Dermis blood vessel endothelial cell (primary cell): ENCODE results near the gene CASKIN1. TPM values are rescaled to one million over a fixed set of nuclear protein-coding genes. Genes with fewer than 3 reads are reported as not detected.
"Not testable (repeated sequence)": the region's sequence is repeated elsewhere in the genome, so short reads cannot be mapped to it uniquely, and the experiment has no call there.

ENCODE experiments used
- DNase-seq: peaks from one replicate; pipeline ENCODE4 v3.0.0; 2010
- total RNA-seq: library from RNA; depleted of rRNA; stranded (reverse); fragments of >200 nt; gene quantifications from 2 replicates; pipeline ENCODE4 v1.2.3, GENCODE V29; 2014

CASKIN1 gene
- total RNA-seq, 1 donor from 2014 or later = 0.17 TPM

DNA sequence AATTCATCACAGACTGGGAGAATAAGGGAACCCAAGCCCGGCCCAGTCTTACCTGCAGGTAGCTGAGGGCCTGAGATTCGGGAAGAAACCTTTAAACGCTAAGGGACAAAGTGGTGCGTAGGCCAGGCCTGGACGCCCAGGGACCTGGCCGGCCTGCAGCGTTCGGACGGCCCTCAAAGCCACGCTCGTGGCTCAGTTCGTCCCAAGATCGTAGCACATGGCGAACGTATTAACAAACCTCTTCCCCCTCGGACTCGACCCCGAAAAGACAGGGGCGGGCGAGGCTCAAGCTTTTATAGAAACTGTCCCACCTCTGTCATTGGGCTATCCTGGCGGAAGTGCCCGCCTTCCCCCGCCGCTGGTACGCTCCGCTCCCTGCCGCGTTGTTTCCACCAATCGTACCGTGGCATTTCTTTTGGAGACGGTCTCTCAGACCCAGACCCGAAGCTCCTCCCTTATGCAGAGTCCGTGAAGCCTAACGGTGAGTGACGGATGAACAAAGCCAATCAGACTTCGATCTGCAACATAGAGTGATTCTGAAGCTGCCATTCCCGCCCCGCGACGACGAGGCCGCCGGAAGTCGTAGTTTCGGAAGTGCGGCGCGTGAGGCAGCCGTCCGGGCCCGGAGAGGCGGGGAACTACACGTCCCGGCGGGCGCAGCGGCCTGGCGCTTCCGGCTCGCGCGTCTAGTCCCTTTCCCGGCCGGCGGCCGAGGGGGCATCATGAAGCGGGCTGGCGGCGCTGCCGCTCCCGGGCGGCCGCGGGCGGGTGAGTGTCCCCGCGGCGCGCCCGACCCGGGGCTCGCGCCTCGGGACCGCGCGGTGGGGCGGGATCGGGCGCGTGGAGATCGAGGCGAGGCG is 41.1 kb downstream of the CASKIN1 start, which contains the start of gene TRAF7:
Gene TRAF7, plus strand, starts transcription at position 692 of the 860 bp plus-strand sequence. CDS start 8,139 bp downstream, outside the sequence.
- DNase-seq = peak; percentile 100

GRCh38 chr16:2154533-2155090 is 41.8 kb downstream of the CASKIN1 start:
- DNase-seq = peak; percentile 36

- DNase-seq = no peak
Measured at GRCh38 chr16:2152695-2153506, 43.5 kb downstream of the CASKIN1 start.

DNA sequence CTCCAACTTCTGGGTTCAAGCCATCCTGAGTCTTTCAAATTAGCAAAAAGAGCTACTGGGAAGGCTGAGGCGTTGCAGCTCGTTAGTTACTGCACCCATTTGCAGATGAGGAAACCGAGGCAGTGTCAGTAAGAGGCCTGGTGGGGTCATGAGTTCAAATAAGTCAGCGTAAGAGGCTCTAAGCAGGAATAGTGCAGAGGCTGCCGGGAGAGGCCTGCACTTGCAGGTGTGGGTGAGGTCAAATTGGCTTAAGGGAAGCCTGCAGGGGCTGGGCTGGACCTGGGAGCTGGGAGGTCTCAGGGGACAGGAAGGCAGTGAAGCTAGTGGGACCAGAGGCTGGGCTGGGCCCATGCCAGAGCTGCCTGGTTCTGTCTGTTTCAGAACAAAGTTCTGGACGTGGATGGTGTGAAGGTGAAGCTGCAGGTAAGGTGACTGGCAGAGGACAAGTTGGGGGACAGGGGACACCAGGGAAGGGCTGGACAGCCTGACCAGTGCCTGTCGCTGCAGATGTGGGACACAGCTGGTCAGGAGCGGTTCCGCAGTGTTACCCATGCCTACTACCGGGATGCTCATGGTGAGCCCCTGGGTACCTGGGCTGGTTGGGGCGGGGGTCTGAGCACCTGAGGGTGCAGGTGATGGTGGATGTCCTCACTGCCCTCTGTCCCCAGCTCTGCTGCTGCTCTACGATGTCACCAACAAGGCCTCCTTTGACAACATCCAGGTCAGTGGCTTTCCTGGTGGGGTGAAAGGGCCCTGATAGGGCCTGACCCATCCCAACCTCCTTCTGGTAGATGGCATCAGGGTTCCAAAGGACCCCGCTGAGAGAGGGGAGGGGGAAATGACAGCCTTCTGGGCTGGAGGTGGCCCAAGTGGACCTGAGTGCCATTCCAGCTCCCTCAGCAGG is 45.0 kb downstream of the CASKIN1 start:
- no peak for DNase-seq

- no peak for DNase-seq
Measured at GRCh38 chr16:2150418-2151187, 45.8 kb downstream of the CASKIN1 start.

DNA sequence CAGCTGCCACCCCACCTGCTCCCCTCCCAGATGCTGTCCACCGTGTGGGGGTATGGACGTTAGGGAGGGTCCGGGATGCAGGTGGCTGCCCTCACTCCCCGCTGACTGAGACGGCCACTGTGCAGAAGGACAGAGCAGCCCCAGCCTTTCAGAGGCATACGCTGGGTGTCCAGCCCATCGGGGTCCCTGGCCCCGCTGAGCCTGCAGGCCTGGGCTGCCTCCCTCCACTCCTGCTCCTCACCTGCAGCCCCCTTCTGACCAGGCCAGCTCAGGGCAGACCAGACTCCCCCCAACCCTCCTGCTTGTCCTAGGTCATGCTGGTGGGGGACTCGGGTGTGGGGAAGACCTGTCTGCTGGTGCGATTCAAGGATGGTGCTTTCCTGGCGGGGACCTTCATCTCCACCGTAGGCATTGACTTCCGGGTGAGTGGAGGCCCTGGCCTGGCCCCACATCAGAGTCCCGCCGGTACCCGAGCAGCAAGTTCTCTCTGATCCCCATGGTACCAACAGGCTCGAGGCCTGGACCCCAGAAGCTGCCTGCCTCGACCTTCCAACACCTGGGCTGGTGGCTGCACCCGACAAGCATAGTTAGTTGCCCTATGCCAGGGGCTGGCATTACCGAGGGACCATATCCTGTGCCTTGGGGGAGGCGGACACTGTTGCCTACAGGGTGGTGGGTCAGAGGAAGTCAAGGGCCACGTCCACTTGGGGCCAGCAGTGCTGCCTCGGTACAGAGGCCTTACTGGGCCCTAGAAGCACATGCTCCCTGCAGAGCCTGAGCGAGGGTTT is 46.6 kb downstream of the CASKIN1 start:
- no peak for DNase-seq

GRCh38 chr16:2148714-2149629 is 47.4 kb downstream of the CASKIN1 start:
- no peak for DNase-seq

GRCh38 chr16:2147981-2148671 is 48.3 kb downstream of the CASKIN1 start, which contains the start of gene RAB26:
RAB26 (plus strand) TSS chr16:2148625; CDS start chr16:2148784, 159 bp downstream.
- peak; percentile 67 for DNase-seq

GRCh38 chr16:2147378-2147777 is 49.0 kb downstream of the CASKIN1 start:
- DNase-seq = no peak

- DNase-seq = no peak
Measured at GRCh38 chr16:2145843-2146242, 50.6 kb downstream of the CASKIN1 start.

- no peak for DNase-seq
Measured at GRCh38 chr16:2143878-2144485, 52.4 kb downstream of the CASKIN1 start.

DNA sequence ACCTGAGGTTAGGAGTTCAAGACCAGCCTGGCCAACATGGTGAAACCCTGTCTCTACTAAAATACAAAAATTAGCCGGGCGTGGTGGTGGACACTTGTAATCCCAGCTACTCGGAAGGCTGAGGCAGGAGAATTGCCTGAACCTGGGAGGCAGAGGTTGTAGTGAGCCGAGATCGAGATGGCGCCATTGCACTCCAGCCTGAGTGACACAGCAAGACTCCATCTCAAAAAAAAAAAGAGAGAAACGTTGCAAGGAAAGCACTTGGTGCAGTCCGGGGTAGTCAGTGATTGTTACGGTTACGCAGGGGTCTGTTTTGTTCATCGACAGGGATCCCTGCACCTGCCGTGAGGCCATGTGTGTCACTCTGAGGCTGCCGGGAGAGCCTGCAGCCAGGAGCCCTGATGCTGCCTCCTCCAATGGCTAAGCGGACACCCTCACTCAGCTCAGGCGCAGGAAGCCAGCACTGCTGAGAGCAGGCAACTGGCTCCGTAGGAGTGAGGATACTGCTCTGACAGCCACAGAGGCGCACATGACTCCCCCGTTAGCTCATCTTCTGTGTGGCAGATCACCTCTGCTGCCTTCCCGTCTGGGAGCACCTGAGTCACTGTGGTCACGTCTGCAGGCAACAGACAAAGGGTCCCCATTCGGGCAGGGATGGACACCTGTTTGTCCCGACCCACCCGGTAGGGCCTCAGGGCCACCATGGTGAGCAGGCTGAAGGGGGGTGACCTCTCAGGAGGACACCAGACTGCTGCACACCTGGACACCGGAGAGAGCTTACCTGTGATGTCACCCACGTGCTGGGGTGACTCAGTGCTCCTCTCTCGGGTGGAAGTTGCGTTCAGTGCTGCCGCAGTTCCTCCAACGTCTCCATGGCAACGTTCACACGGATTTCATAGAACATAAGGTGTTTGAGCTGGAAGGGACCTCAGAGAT is 53.2 kb downstream of the CASKIN1 start:
- no peak for DNase-seq

DNA sequence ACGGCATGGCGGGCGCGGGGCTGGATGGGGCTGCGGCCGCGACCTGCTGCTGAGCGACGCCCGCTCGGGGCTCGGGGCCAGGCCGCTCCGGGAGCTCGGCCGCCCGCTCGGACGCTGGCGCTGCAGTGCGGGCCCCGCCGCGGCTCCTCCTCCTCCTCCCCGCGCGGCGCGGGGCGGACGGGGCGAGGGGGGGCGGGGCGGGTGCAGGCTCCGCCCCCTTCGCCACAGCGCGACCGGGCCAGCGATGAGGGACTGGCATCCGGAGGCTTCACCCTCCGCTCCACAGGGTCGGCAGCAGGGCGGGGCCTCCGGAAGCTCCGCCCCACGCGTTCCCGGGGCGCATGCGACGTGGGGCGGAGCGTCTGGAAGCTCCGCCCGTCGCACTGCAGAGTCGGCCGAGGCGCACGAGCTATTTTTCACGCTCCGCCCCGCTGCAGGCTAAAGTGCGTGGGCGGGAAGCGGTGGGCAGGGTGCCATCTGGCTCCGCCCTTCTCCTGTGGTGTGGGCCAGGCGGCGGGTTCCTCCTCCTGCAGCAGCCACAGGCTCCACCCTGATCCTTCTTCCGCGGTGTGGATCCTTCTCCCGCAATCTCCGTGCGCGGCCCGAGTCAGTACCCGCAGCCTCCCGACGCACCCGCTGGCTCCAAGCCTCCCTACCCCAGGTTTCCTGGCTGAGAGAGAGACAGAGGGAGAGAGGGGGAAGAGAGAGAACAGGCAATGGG is 60.5 kb downstream of the CASKIN1 start, which contains the start of gene PKD1:
Gene PKD1, minus strand, starts transcription at position 129 of the 721 bp plus-strand sequence. CDS start 209 bp downstream, outside the sequence.
- DNase-seq = peak; percentile 94

GRCh38 chr16:2135071-2135470 is 61.3 kb downstream of the CASKIN1 start:
- DNase-seq = not testable (repeated sequence)

- DNase-seq = not testable (repeated sequence)
Measured at GRCh38 chr16:2133797-2134196, 62.6 kb downstream of the CASKIN1 start.

- not testable (repeated sequence) for DNase-seq
Measured at GRCh38 chr16:2129890-2130447, 66.4 kb downstream of the CASKIN1 start.
